GM19467 (cell line): Measurements from ENCODE around the gene STK32C.
"Not testable (repeated sequence)": the region's sequence is repeated elsewhere in the genome, so short reads cannot be mapped to it uniquely, and the experiment has no call there.

Experiments
- ATAC-seq: cut with Tn5 transposase; IDR thresholded peaks from one replicate; pipeline ENCODE4 v1.9.1; 2021; ENCODE audit warnings: mild to moderate bottlenecking, moderate library complexity; ENCODE audit not compliant: unreplicated experiment

The STK32C gene

DNA sequence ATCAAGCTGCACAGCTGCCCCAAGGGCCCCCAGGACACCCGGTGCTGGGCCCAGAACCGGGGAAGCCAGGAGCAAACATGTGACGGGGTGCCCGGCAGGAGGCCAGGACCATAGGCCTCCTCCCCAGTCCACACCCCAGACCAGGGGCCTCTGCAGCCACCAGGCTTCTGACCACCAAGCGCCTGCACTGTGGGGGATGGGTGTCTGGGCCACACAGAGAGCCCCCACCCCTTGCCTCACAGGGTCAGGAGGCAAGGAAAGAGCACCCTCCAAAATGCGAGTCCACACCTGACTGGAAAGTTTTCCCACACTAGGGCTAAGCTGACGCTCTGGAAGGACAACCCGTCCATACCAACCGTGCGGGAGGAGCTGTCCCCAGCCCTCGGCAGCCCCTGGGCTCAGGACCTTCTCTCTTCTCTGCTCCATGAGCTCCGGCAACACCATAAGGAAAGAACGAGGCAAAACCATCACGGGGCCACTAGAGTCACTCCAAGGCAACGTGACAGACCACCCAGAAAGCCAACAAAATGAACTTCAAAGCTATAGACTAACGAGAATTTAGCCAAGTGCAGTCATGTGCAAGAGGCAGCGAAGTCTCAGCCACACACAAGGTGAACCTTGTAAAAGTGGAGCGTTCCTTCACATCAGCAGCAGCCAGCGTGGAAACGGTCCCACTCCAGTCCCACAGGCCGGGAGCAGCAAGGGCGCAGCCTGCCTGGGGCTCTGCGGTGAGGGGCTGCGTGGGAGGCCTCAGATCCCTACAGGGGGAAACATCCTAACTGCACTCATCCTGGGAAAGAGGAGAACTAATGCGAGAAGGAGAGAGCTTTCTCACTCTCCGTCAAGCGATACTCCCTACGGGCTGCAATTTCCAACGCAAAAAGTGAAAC lies 5.1 kb downstream of the STK32C start:
- no peak for ATAC-seq

- no peak for ATAC-seq
Observed at GRCh38 chr10:132301371-132302330, 6.1 kb downstream of the STK32C start.

DNA sequence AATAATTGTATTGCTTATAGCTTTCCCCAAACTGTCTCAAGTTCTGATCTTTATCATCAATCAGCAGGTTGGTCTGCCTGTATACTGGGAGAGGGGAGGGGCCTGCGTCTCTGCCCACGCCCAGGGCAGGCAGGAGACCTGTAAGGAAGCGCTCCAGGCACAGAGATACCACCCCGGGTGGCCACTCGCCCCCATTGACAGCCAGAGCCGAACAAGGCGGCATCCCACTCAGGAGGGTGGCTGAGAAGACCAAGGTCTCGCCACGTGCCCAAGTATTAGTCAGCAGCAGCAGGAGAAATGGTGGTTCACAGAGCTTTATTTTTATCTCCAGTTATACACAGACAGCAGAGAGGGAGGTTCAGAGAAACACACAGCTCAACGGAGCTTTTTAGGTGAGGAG lies 7.2 kb downstream of the STK32C start:
- no peak for ATAC-seq

- no peak for ATAC-seq
Observed at GRCh38 chr10:132299371-132300336, 8.1 kb downstream of the STK32C start.

GRCh38 chr10:132298038-132298881 lies 9.5 kb downstream of the STK32C start:
- no peak for ATAC-seq

DNA sequence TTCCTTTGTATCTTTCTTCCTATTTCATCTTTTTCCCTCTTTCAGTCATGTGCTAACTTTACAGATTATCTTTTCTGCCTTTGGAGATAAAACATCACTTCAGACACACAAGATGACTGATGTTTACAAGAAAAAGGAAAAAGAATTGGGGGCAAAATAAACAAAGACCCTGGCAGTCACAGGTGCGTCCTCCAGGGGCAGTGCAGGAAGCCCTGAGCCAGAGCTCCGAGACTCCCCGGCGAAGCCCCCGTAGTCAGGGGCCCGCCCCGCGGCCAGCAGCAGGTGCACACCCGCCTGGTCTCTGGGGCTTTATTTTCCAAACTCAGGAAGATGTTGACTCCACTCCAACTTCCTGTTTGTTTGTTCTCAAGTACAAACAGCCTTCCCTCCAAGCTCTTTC lies 10.2 kb downstream of the STK32C start:
- no peak for ATAC-seq

- ATAC-seq = no peak
Observed at GRCh38 chr10:132296666-132297443, 10.9 kb downstream of the STK32C start.

DNA sequence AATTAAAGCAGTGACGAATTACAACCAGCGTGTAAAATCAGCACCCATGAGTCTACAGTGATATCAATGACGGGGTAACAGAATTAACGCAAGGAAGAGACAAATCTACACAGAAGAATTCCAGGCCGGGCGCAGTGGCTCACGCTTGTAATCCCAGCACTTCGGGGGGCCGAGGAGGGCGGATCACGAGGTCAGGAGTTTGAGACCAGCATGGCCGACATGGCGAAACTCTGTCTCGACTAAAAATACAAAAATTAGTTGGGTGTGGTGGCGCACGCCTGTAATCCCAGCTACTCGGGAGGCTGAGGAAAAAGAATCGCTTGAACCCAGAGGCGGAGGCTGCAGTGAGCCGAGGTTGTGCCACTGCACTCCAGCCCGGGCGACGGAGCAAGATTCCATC lies 12.3 kb downstream of the STK32C start:
- not testable (repeated sequence) for ATAC-seq

GRCh38 chr10:132294561-132295318 lies 13.0 kb downstream of the STK32C start:
- no peak for ATAC-seq

DNA sequence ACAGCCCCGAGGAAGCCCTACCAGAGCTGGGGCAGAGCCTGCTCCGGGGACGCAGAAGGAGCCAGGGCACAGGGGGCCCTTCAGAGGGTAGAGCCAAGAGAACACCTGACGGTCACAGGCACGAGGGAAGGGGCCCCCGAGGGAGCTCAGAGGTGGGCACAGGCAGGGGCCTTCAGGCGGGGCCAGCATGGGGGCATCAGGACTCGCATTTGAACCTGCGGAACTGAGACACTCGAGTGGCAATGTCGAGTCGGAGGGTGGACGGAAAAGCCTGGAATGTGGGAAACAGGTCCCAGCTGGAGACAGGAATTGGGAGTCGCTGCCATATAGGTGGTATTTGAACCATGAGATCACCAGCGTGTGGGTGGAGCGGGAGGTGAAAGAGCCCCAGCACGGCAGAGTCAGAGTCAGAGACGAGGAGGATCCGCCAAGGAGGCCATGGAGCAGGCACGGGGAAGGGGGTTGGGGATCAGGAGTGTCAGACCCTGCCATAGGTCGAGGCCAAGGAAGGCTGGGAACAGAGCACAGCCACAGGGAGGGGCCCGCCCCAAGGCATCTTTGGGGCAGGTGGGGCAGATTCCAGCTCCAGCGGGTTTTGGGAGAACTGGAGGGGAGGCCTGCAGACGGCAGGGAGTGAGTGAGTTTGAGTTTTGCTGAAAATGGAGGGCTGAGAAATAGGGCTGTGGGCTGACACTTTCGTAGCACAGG lies 13.8 kb downstream of the STK32C start:
- no peak for ATAC-seq

- no peak for ATAC-seq
Observed at GRCh38 chr10:132293201-132293812, 14.4 kb downstream of the STK32C start.

DNA sequence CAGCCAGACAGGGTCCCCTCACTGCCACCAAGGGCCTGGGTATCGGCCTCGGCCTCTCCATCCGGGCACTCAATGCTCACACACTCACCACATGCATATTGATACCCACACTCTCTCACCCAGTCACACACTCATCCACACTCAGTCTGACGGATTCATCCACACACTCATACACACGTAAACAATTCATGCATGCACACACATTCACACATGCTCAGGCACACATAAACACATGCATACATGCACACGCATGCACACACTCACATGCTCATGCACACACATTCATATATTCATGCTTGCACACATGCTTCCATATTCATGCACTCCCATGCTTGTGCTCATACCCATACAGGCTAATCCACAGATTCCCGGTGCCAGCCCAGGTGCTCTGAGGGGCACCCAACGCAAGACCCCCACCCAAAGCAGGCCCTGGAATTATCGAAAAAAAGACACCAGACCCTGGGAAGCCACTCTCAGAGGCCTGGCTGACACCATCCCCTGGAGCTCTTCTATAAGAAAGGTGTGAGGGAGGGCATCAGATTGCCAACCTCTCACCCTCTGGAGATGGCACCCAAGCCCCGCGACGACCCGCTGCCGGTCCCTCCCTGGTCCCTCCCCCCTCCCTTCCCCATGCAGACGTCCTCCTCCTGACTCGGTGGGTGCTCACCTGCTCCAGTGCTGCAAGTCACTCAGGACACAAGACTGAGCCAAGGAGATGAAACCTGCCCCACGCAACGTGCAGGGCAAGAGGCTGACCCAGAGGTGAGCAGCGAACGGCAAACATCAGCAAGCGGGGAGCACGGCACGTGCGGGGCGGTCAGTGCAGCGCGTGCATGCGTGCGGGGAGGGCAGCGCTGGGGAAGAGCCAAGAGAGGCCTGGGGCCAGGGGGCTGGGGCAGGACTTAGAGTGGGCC lies 15.2 kb downstream of the STK32C start:
- ATAC-seq = no peak

GRCh38 chr10:132291826-132292225 lies 15.9 kb downstream of the STK32C start:
- no peak for ATAC-seq

DNA sequence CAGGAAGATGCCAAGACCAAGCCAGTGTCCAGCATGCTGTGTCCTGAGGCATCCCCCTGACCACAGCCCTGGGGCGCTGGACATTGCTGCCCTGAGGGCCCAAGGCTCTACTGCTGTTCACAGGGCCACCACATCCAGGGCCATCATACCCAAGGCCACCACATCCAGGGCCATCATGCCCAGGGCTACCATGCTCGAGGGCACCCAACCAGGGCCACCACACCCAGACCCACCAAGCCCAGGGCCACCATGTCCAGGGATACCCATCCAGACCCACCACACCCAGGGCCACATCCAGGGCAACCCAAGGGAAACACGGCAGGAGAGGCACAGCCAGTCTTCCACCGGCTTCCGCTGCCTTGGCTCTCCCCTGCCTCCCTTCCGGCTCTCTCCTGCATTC lies 17.1 kb downstream of the STK32C start:
- ATAC-seq = no peak

- no peak for ATAC-seq
Observed at GRCh38 chr10:132289439-132289838, 18.3 kb downstream of the STK32C start.
